ENCODE measurements around the gene SLC27A5.
"Not testable (repeated sequence)": the region's sequence is repeated elsewhere in the genome, so short reads cannot be mapped to it uniquely, and the experiment has no call there.

Gene SLC27A5

DNA sequence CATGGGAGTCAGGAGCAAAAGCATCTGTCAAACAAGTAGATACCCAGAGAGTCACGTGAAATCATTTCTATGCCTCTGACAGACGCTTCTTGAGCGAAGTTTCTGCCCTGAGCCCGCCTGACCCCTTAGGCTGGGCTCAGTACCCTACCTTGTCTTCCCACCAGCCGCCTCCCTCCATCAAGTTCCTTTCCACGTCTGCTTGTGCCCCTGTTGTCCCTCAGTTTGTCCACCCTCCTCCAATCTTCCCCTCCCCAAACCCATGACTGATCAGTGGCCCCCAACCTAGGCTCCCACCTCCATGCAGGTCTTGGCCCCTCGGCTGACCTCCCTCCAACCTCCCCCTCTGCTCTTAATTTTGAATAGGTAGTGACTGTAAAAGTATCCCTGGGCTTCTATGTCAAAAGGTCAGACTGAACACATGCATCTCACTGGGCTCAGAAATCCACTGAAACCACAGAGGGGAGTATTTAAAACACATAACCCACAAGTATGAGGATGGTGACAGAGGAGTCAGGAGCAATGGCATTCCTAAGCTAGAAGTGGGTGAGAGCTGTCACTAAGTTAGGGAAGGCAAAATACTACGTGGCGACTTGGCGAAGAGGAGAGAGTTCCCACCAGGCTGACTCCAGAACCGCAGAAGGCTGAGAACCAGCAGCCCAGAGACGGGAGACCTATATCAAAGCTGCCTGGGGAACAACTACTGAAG is 37.3 kb downstream of the SLC27A5 start:
- H3K36me3 Mint-ChIP-seq (ENCODE audit: low read depth) = peaks cover 7% of the 10 kb centered on the region
- H3K27me3 Mint-ChIP-seq (ENCODE audit: low read depth, poor library complexity) = no peaks in the 10 kb centered on the region
- no peaks in the 10 kb centered on the region for H3K9me3 Mint-ChIP-seq
- TF ChIP-seq, protein P1, sequence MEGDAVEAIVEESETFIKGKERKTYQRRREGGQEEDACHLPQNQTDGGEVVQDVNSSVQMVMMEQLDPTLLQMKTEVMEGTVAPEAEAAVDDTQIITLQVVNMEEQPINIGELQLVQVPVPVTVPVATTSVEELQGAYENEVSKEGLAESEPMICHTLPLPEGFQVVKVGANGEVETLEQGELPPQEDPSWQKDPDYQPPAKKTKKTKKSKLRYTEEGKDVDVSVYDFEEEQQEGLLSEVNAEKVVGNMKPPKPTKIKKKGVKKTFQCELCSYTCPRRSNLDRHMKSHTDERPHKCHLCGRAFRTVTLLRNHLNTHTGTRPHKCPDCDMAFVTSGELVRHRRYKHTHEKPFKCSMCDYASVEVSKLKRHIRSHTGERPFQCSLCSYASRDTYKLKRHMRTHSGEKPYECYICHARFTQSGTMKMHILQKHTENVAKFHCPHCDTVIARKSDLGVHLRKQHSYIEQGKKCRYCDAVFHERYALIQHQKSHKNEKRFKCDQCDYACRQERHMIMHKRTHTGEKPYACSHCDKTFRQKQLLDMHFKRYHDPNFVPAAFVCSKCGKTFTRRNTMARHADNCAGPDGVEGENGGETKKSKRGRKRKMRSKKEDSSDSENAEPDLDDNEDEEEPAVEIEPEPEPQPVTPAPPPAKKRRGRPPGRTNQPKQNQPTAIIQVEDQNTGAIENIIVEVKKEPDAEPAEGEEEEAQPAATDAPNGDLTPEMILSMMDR (IDR thresholded peaks at IDR 0.05) = no peak
- peak overlapping the region; percentile 90 for H3K4me3 Mint-ChIP-seq
- DNase-seq = no peak
- no peak overlapping the region for H3K27ac Mint-ChIP-seq
- H3K4me1 Mint-ChIP-seq = peaks cover 28% of the 10 kb centered on the region

DNA sequence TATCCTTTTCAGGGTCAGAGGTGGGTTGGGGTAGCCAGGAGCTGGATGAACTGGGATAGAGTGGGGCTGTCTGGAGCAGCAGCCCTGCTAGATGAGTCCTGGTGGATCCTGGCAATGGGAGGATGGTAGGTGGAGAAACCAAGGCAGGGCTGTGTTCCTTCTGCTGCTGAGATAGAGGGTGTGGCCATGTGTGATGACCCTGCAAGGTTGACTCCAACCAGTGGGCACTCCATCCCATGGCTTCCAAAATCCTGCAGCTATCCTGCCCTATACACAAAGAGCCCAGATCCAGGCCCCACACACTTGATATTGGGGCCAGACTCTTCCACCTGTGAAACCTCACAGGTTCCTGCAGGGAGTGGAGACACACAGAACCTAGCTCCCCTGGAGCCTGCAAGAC is 38.0 kb downstream of the SLC27A5 start:
- Mint-ChIP-seq H3K9me3 (no peaks in the 10 kb centered on the region), H3K27me3 (ENCODE audit: low read depth, poor library complexity) (no peaks in the 10 kb centered on the region), H3K36me3 (ENCODE audit: low read depth) (peaks cover under 1% of the 10 kb centered on the region), H3K4me1 (peaks cover 31% of the 10 kb centered on the region), H3K27ac (no peak overlapping the region), H3K4me3 (no peak overlapping the region)
- DNase-seq = no peak
- TF ChIP-seq, protein P1 (IDR thresholded peaks at IDR 0.05) = no peak

DNA sequence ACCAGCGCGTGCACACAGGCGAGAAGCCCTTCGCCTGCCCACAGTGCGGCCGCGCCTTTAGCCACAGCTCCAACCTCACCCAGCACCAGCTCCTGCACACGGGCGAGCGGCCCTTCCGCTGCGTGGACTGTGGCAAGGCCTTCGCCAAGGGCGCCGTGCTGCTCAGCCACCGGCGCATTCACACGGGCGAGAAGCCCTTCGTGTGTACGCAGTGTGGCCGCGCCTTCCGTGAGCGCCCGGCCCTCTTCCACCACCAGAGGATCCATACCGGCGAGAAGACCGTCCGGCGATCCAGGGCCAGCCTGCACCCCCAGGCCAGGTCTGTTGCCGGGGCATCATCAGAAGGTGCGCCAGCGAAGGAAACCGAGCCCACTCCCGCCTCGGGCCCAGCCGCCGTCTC is 40.1 kb downstream of the SLC27A5 start:
- no peak overlapping the region for H3K27ac Mint-ChIP-seq
- no peak for DNase-seq
- no peaks in the 10 kb centered on the region for H3K36me3 Mint-ChIP-seq (ENCODE audit: low read depth)
- H3K9me3 Mint-ChIP-seq = no peaks in the 10 kb centered on the region
- H3K4me3 Mint-ChIP-seq = no peak overlapping the region
- peaks cover under 1% of the 10 kb centered on the region for H3K27me3 Mint-ChIP-seq (ENCODE audit: low read depth, poor library complexity)
- H3K4me1 Mint-ChIP-seq = peaks cover 38% of the 10 kb centered on the region
- TF ChIP-seq, protein P1 (IDR thresholded peaks at IDR 0.05) = no peak

DNA sequence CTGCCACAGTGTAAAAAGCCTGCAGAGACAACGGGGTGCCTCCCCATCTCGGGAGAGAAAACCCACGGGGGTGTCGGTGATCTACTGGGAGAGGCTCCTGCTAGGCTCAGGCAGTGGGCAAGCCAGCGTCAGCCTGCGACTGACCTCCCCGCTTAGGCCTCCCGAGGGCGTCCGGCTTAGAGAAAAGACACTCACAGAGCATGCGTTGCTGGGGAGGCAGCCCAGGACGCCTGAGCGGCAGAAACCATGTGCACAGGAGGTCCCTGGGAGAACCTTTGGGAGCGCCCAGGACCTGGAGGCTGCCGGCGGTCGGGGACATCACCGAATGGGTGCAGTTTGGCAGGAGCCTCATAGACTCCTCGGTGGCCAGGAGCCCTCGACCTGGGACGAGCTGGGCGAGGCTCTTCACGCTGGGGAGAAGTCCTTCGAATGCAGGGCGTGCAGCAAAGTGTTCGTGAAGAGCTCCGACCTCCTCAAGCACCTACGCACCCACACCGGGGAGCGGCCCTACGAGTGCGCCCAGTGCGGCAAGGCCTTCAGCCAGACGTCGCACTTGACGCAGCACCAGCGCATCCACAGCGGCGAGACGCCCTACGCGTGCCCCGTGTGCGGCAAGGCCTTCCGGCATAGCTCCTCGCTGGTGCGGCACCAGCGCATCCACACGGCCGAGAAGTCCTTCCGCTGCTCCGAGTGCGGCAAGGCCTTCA is 40.8 kb downstream of the SLC27A5 start:
- H3K27me3 Mint-ChIP-seq (ENCODE audit: low read depth, poor library complexity); H3K36me3 Mint-ChIP-seq (ENCODE audit: low read depth); DNase-seq; H3K9me3 Mint-ChIP-seq; H3K4me3 Mint-ChIP-seq; H3K27ac Mint-ChIP-seq: not testable (repeated sequence)
- H3K4me1 Mint-ChIP-seq = peaks cover 39% of the 10 kb centered on the region

DNA sequence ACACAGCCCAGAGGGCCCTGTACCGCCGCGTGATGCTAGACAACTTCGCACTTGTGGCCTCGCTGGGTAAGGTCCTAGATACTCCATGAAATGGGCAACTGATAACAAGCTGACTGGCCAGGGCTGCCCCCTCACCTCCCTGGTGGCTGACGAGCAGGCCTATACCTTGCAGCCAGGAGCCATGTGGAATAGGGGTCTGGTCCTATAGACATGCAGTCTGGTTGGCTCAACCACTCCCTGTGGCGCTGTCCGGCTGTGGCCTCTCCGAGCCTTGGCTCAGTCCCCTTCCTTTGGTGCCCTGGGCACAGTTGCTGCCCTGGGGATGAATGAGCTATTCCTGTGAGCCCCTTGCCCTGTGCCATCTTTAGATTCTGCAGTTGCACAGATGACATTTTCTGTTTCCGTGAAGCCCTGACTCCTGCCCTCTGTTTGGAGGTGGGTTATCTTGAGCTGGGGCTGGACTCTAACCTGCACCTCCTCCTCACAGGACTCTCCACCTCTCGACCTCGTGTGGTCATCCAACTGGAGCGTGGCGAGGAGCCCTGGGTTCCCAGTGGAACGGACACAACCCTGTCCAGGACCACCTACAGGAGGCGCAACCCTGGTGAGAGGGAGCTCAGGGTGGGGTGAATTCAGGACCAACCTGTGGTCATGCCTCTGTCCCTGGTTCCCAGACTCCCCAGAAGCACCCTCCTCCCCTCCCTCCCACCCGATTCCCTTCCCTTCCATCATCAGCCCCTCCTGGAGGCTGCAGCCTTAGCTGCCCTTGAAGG is 42.4 kb downstream of the SLC27A5 start:
- H3K4me1 Mint-ChIP-seq = peaks cover 29% of the 10 kb centered on the region
- H3K27ac Mint-ChIP-seq = peak overlapping the region; percentile 57
- peaks cover 14% of the 10 kb centered on the region for H3K27me3 Mint-ChIP-seq (ENCODE audit: low read depth, poor library complexity)

More for the DNA sequence above, 42.4 kb downstream of the SLC27A5 start:
- Mint-ChIP-seq H3K9me3 (no peaks in the 10 kb centered on the region), H3K36me3 (ENCODE audit: low read depth) (no peaks in the 10 kb centered on the region), H3K4me3 (peak overlapping the region; percentile 87)
- no peak for DNase-seq
- TF ChIP-seq, protein P1 (IDR thresholded peaks at IDR 0.05) = no peak
